Measurements from ENCODE around the gene EFEMP1.

Gene EFEMP1

DNA sequence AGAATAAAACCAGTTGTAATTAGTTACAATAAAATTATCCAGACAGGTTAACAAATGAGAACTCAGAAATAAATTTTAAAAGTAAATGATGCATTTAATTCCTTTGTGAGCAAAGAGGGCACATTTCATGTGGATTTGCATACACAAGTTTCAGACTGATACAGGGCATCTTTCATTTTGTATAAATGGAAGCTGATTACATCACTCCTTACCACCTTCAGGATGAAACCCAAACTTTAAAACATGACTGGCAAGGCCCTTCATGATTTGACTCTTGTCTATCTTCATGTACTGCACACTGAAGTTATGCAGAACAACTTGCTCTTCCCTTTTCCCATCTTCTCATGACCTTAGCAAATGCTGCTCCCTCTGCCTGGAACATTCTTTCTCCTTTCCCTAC, 26.9 kb downstream of the EFEMP1 start:
- no peak for DNase-seq

DNA sequence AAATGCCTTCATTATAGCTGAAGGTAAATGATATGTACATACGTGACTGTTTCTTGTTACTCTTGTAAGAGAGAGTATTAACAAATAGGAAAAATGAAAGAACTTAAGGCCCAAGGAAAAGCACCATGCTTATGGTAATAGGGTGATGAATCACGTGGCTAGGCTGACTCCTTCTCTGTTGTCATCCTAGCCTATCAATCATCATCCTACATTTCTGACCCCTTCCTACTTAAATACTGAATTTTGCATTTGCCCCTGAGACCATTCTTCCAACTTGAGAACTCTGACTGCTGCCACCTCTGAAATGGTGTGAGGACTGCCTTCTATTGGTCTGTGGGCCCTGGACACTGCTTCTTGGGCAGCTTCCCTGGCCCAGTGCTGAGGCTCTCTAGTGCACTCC, 28.9 kb downstream of the EFEMP1 start:
- no peak for DNase-seq

DNA sequence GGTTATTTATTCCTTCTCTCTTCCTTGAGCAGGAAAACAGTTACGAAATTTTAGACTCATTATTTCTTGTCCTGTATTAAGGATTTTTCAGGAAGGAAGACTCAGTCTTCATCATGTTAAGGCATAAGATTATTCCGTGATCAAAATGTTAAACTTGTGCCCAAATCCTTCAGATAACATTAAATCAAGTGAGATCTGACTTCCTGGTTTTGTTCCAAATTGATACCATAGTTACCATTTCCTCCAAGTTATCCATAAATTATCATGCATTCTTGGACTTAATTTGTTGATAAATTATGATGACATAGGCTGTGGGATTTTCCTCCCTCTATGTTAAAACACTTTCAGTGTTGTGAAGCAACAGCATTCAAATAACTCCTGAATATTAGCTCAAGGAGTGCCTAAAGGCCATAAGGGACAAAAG, 31.9 kb downstream of the EFEMP1 start:
- DNase-seq = no peak

DNA sequence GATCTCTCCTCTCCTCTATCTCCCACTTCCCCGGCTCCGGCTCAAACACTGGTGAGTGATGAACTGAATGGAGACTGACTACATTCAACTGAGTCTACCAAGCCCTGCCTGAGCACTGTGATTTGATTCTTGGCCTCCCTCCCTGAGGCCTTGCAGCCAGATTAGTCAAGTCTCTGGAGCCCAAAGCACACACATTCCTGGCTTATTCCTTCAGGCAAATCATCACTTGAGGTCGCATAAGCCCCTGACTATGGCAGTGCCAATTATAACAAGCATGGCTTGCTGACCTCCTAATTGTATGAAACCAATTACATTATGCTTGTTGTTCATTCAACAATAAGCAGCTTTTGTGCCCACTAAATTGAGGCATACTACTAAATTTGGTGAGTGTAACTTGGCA, 34.6 kb downstream of the EFEMP1 start:
- DNase-seq = no peak

DNA sequence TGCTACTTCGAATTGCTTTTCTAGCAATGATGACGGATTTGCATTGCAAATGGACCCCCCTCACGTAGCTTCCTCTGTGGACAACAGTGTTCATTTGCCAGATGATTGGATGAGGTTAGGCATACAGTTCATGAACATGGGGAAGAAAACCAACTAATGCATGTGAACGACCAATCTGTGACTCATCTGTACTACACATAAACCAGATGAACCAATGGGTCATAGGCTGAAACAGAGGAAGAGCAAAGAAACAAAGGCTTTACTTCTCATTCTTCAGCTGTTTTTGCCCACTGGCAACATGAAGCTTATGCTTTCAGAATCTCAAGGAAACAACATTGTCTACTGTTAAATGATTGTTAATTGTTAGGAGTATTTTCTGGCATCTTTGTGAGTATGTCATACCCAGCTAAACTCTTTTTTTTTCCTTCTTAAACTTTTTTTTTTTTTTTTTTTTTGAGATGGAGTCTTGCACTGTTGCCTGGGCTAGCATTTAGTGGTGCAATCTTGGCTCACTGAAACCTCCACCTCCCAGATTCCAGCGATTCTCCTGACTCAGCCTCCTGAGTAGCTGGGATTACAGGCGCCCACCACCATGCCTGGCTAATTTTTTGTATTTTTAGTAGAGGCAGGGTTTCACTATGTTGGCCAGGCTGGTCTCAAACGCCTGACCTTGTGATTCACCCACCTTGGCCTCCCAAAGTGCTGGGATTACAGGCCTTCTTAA, 35.5 kb downstream of the EFEMP1 start:
- no peak for DNase-seq

DNA sequence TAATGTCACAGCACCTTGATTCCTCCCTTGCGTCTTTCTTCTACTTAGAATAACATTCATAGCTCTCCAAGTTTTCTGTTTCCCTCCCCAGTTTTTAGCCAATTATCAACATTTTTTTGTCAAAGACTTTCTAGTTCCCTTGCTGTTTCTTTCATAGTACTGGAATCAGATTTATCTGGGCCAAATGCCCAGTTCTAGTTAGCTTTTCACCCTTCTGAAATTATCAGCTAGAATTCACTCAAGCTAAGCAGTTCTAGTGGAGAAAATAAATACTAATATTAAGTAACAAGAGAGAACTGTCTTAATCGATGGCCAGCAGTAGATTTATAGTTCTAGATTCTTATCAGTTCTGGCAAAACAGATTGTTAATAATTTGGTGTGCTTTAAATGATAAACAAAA, 36.2 kb downstream of the EFEMP1 start:
- no peak for DNase-seq

DNA sequence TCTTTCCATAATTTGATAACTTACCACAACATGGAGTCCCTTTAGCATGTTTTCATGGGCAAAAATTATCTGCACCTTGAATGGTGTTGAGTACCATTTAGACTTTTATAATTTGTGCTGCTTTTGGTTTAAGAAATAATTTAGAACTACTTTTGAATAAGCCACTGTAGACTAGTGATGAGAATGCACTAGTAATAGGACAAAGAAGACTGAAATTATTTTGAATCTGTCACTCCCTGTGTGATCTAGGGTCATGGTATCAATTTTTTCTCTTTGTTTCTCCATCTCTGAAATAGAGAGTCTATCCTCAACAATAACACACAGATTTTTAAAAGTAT, 37.7 kb downstream of the EFEMP1 start:
- no peak for DNase-seq

DNA sequence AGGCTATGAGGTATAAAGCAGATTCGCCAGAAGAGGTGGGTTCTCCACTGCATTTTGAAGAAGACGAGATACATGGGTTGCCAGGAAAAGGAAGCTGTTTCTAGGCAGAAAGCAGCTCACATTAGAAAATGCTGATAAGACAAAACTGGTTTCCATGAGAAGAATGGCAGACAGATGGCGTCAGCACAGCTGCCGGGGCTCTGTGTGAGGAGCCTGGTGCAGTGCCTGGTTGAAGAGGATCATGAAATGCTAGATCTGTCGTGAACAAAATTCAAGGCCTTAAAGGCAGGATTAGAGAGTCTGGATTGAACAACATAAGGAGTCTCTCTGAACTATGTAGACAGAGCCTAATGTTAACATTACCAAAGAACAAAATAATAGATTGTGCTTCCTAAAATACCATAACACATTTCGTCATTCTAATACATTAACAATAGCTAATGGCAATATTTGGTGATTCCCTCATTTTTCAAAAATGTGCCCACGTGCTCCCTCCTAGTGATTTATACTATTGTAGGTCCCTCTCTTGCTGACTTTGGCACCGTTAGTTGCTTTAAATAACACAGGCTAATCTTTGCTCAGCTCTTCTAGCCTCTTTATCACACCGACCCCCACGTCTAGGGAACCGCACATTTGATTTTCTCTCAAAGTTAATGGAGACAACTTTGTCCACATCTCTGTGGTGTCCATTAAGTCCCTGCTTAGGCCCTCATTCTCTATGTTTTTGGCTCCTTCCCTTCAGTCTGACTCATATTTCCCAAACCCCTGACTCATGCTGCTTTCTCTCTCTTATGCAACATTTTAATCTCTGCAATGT, 38.2 kb downstream of the EFEMP1 start:
- DNase-seq = no peak

DNA sequence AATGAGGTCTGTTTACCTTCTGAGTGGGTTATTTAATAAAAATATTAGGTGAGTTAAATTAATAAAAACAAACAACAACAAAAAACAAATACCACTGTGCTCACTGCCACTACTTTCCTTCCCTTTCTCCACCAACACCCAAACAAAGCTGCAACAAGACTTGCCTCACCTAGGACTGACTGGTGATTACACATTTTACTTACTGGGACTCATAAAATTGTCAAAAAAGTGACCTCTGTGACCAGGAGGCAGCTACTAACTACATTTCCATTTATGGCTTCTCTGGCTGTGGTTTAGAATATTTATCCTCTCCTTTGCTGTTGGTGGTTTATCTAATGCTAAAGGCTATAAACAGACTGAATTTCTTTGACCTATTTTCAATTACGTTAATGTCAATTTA, 39.8 kb downstream of the EFEMP1 start:
- DNase-seq = no peak

DNA sequence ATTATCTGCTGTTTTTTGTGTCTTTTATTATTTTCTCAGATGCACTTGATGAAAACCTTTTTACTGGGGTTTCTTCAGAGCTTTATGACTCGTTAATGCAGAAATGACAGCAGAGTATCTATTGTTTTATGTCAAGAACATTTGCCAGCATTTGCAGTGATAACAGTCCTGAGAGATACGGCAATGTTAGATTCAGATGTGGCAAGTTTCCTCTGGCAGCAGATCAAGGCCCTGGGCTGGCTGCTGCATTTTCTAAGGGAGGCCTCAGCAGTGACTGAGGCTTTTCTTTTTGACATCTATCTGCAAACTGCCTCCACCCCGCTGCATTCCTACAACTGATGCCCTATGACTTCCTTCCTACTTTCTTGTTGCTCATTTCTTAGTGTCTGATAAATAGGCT, 40.2 kb downstream of the EFEMP1 start:
- DNase-seq = no peak

DNA sequence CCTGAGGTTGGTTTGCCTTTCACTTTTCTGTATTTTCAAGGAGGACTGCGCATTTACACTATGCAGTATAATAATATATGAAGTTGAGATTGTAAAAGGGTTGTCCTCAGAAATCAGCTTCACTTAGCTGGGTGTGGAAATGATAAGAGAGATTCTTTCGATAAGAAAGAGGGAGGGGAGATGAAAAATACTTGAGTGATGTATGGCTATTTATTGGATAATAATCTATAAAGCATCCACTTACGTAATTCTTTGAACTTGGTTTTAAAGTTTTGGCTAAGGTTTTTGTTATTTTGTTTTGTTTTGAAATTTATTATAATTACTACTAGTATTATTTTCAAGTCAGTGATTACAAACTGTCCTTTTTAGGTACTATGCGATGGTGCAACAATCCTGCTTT, 40.6 kb downstream of the EFEMP1 start:
- DNase-seq = no peak

DNA sequence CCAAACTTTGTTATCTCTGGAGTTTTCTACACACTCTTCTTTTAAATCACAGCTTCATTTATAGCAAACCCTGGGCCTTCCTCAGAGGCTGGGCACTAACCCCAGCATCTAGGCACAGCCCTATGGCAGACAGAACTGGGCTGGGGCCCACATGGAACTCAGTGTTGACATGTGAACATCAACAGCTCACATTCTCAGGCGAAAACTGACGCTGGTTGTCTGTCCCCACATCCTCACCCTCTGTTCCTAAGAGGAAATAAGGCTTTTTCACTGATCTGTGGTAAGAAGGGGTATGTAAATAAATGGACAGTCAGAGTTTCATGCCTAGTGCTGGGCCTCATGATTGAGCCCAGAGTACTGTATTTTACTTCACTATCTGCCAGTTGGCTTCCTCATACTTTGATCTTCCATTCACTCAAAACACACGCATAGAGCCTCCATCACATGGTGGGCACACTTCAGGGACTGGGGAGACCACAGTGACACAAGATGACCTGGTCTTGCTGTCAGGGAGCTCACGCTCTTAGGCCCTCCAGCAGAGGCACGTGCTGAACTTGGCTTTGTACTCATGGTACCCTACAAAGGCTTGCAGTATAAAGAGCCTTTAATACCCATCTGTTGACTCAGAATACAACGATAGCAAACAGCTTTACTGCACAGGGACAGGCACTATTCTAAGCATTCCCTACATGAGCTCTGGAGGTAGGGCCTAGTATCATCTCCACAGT, 43.0 kb downstream of the EFEMP1 start:
- no peak for DNase-seq

DNA sequence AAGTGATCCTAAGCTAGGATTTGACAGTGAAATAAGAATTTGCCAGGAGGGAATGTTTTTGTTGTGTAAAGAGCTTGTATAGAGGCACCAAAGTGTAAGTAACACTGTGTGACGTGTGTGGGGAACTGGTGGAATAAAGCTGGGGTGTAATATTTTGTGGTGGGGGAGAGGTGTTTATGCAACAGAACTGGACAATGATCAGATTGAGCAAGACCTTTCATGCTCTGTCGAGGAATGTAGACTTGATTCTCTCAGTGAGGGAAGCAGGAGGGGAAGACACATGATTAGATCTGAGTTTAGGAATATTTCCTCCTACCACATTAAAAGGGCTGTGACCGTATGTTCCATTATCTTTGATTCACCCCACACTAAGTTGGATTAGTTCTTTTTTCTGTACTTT, 43.6 kb downstream of the EFEMP1 start:
- DNase-seq = no peak

DNA sequence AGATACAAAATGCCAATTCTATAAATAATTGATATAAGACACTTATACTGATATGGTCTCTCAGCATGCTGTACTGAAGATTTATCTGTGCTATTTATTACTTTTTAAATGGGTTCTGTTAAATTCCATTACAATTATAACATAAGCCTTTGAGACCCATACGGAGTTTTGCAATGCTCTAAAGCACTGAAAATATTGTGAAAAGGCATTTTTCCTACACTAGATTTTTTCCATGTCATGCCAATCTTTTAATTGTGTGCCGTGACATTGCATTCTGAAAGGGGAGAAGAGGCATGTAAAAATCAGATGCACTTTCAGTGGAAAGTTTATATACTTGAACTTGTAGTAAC, 46.5 kb downstream of the EFEMP1 start:
- DNase-seq = no peak

DNA sequence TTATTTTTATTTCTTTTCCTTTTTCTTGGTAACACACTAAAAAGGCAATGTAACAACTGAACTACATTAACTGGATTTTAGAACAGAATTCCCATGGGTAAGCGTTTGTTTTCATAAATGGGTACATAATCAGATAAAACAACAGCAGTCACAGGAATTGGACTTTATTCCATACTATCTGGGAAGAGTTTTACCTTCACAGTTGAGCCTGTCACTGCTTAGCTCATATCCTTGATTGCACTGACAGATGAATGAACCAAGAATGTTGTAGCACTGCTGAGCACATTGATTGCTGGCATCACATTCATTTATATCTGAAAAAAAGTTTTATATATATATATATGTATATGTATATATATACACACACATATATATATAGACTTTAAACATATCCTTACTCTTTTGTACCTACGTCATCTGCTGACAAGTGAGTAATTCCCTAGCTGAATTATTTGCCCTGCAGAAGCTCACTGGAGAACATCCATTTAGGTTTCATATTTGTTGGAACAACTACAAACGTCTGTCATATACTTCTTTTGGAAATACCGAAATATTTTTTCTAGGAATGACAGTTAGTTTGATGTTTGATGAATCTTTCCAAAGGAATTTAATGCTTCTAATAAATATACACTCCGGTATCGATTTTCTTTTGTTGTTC, 47.0 kb downstream of the EFEMP1 start:
- no peak for DNase-seq

DNA sequence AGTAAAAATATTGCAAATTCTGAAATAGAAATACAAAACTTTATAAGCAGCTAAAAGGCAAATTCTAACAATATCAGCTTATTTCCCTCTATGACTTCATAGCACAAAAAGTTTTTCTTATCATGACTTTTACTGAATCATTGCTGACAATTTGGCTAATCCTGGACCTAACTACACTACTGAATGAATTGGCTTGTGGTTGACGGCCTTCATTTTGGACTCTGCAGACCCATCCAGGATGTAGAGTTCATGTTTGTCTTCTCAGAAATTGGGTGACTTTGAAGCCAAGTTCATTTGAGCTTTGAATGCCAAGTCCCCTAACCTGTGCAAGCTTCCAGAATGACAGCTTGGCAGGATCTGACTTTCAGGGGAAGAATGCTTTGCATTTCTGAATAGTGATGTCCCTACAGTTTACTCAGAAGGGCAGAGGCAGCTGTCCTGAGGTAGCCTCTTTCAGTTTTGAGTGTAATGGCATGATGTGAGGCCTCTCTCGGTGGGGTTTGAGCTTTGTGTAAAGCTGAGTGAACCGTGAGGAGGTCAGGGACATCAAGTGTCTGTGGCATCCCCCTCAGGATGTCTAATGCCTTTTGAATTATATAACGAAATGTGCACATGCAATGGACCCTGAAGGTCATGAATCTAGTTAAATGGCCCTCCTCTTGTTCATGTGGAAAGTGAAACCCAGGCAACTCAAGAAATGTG, 48.0 kb downstream of the EFEMP1 start:
- DNase-seq = no peak

DNA sequence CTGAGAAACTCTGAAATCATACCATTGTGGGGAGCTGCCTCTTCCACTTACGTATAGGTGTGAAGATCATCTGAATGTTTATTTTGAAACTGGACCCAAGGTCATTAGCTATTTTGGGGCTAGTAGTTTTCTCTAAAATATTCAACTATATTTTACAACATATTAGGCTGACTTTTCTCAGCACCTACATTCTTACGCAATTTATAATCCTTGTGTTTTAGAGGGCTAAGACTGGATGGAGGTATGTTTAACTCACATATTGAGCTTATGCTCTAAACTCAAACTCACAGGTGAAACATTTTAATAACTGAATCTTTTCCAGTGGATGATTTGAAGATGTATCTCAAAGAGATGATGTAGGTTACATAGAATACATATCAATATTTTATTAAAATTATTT, 49.2 kb downstream of the EFEMP1 start:
- DNase-seq = no peak

DNA sequence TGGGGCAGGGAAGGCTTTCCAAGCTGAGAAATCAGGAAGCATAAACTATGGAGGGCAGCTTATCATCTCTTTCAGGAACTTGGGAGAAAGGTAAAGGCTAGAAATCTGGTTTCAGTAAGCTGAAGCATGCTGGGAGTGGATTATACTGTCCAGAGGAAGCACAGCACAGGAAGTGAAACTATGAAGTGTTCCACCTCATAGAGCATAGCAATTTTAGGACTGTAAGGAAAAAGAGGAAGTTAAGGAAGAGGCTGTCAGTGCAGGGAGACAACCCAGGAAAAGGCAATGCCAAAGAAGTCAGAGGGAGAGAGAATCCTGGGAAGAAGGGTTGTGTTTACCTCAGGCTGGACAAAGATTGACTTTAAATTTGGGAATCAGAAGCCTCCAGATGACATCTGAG, 51.9 kb downstream of the EFEMP1 start:
- no peak for DNase-seq

DNA sequence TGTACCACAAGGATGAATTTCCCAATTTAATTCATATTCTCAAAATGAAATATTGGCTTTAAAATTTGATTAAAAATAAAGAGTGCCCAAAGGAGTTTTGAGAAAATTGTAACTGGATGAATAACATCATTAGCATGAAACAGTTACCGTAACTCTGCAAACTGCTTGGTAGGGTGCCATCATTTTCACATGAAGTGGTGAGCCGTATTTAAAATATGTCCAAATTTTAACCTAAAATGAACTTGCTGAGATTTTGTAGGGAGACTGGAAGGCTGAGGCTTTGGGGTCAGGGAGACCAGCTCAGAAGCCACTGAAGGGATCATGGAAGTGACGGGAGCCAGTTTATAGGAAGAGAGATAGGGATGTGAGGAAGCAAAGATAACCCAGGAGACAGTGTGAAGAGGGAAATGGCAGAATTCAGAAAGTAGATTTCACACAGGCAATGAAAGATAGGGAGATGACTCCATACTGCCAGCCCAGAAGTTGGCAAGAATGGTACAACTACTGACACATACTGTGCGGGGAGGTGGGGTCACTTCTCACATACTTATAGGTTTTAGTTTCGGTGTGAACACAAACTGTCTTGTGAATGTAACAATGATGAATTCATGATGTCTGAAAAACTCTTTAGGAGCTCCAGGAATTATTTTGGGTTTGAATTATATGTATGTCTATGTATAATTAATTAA, 53.8 kb downstream of the EFEMP1 start:
- no peak for DNase-seq

DNA sequence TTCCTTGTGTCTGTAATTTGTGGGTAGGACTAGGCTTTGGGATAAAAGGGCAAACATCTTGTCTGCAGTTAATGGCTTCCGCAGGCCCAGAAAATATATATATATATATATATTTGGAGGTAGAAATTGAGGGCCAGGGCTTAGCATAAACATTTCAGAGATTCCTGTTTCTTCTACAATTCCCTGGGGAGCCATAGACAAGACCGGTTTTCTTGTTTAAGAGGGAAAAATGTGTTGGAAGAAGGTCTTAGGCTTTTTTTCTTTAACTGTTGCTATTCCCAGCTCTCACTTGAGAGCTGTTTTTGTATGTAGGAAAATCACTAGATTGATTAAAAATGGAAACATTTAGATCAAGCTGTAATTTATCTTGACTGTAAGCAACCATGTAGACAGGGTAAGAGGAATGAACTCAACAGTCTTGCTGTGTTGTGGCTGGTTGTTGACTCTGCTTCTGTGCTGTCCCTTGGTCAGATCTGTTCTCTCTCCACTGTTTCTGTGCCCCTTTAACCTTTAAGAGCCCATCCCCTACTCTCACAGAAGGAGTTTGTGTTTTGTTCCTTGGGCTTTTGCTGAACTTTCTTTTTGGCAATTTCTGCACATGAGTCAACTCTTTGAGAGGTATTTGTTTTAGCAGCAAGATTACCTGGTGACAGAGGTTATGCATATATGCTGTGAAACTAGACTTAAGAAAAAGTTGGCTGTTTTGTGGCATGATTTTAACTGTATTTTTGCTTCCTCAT, 58.3 kb downstream of the EFEMP1 start:
- DNase-seq = no peak

DNA sequence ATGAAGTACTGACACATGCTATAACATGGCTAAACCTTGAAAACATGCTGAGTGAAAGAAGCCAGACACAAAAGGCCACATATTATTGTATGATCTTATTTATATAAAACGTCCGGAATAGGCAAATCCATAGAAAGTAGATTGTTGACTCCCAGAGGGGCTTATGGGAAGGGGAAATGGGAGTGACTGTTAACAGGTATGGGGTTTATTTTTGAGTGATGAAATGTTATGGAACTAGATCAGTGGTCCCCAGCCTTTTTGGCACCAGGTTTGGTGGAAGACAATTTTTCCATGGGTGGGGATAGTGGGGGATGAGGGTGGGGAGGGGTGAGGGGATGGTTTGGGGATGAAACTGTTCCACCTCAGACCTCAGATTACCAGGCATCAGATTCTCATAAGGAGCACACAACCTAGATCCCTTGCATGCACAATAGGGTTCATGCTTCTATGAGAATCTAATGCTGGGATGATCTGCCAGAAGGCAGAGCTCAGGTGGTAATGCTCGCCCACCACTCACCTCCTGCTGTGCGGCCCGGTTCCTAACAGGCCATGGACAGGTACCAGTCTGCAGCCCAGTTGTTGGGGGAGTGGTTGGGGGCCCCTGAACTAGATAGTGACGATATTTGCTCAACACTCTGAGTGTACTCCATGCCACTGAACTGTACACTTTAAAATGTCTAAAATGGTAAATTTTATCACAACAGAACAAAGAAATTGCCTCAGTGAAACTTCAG, 59.1 kb downstream of the EFEMP1 start:
- no peak for DNase-seq

Data from NCI-H187 (cell line).